Panc1 (cell line): Measurements from ENCODE around the gene AGFG1.

Source experiments
- CTCF ChIP-seq: fragments of 450-650 bp; IDR thresholded peaks from 2 replicates; pipeline ENCODE4 v1.5.1; 2017; ENCODE audit warnings: mild to moderate bottlenecking
- POLR2AphosphoS5 ChIP-seq: IDR thresholded peaks from 2 replicates; pipeline ENCODE4 v1.6.1; 2012; ENCODE audit warnings: mild to moderate bottlenecking, low read depth, low read length, moderate library complexity
- REST ChIP-seq, 2 experiments: IDR thresholded peaks; 2 replicates each; pipeline ENCODE4 v1.6.1; 2011 to 2012; ENCODE audit warnings: low read depth in 2 of 2, control low read depth in 1 of 2, low read length in 1 of 2, mild to moderate bottlenecking in 1 of 2, moderate library complexity in 1 of 2; ENCODE audit not compliant: insufficient read depth in 1 of 2
- SIN3A ChIP-seq: IDR thresholded peaks from 2 replicates; pipeline ENCODE4 v1.6.1; 2012; ENCODE audit warnings: low read depth, mild to moderate bottlenecking, low read length, moderate library complexity, borderline replicate concordance; ENCODE audit not compliant: insufficient read depth

- TF ChIP-seq CTCF = no peak; the same call in 1 of the 2 replicates
- TF ChIP-seq REST (IDR thresholded peaks at IDR 0.05; ENCODE audit: insufficient read depth in 1 of 2, low read depth in 2 of 2, low read length in 1 of 2) = no peak
- no peak for TF ChIP-seq POLR2AphosphoS5
- TF ChIP-seq SIN3A = no peak
Measured at GRCh38 chr2:227455200-227455599, 16.8 kb upstream of the AGFG1 start.
